ENCODE results near the gene FUBP1.
"Not testable (repeated sequence)": the region's sequence is repeated elsewhere in the genome, so short reads cannot be mapped to it uniquely, and the experiment has no call there.

Gene FUBP1

DNA sequence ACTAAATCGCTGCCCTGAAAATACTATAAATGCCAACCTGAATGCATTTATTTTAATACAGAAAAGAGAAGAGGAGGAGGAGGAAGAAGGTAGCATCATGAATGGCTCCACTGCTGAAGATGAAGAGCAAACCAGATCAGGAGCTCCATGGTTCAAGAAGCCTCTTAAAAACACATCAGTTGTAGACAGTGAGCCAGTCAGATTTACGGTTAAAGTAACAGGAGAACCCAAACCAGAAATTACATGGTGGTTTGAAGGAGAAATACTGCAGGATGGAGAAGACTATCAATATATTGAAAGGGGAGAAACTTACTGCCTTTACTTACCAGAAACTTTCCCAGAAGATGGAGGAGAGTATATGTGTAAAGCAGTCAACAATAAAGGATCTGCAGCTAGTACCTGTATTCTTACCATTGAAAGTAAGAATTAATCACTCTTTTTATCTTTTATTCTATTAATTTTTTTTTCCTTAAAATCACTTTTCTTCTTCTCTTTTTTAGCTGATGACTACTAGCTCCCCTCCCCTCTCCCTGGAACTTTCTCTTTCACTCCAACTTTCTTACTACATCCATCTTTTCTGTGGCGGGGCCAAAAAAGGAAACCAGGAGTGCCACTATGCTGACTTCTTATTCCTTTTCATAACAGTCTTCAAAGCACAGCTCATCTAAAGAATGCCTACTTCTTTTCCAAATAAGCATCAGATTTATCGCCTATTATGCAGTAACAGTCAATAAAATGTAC lies 36.3 kb downstream of the FUBP1 start:
- DNase-seq, result no peak

DNA sequence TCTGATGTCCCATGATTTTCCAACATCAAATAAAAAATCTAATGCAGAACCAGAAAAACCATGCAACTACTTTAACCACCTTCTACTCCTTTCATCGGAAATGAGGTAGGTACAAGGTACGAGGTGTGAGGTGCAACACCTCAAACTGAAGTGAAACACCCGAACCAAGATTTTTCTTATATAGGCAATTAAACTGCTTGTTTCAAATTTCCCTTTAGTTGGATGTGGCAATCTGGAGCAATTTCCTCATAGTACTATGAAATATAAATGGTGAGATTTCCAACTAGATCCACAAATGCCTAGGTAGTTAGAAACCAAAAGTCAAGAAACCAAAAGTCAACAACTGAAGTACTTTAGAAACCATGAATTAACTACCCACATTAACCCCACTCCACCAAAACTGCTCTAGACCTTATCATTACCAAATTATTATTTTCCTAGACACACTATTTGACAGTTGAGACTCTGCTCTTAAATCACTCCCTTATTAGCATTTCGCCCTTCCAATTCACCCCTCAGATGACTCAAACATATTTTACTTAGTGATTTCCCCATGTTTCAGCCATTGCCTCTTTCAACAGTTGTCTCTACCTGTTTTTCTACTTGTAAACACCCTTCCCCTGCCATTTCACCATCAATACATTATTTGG lies 37.8 kb downstream of the FUBP1 start:
- DNase-seq, result no peak

GRCh38 chr1:77938651-77939050 lies 40.2 kb downstream of the FUBP1 start:
- DNase-seq, result no peak

GRCh38 chr1:77929806-77930205 lies 49.1 kb downstream of the FUBP1 start:
- no peak for DNase-seq

GRCh38 chr1:77927414-77927813 lies 51.5 kb downstream of the FUBP1 start:
- no peak for DNase-seq

DNA sequence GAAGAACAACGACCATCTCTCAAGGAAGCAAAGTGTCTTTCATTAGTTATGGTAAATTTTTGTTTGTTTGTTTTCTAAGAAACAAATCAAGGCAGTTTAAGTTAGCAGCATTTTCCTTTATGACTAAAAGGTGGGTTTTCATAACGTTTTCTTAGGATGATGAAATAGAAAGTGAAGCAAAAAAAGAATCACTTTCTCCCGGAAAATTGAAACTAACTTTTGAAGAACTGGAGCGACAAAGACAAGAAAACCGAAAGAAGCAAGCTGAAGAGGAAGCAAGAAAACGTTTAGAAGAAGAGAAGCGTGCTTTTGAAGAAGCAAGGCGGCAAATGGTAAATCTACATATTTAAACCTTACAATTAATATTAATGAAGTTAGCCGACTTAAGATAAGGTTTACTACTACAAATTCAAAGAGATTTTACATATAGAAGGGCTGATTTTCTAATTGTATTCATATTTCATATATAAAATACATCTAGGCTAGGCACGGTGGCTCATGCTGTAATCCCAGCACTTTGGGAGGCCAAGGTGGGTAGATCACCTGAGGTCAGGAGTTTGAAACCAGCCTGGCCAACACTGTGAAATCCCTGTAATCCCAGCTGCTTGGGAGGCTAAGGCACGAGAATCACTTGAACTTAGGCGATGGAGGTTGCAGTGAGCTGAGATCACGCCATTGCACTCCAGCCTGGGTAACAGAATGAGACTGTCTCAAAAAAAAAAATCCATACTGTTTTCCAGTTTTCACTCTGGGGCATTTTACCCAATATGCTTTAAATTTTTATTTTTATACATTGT lies 52.1 kb downstream of the FUBP1 start:
- no peak for DNase-seq

GRCh38 chr1:77925956-77926355 lies 52.9 kb downstream of the FUBP1 start:
- no peak for DNase-seq

- no peak for DNase-seq
Observed at GRCh38 chr1:77925518-77925917, 53.4 kb downstream of the FUBP1 start.

- DNase-seq, result not testable (repeated sequence)
Observed at GRCh38 chr1:77918918-77919317, 60.0 kb downstream of the FUBP1 start.

GRCh38 chr1:77910116-77910515 lies 68.8 kb downstream of the FUBP1 start:
- DNase-seq, result no peak

GRCh38 chr1:77906624-77907023 lies 72.2 kb downstream of the FUBP1 start:
- no peak for DNase-seq

DNA sequence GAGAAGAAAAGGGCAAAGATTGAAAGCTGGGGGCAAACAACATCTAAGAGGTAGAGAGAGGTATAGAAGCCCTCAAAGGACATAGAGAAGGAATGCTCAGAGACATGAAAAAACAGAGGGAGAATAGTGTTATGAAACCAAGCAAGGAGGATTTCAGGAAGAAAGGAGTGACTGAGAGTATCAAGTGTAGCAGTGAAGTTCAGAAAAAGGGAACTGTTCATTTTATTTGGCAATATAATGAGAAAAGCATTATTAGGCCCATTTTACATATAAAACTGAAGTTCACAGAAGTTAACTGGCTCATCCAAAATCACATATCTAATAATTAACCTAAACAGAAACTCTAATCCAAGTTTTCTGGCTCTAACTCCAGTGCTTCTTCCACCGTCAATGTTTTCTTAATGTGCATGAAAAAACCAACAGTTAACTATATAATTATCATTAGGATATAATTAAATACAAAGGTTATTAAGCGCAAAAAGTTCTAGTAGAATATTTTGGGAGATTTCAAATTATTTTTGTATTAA lies 72.8 kb downstream of the FUBP1 start:
- no peak for DNase-seq

- DNase-seq, result no peak
Observed at GRCh38 chr1:77905603-77906002, 73.3 kb downstream of the FUBP1 start.

- DNase-seq, result peak; percentile 11
Observed at GRCh38 chr1:77900687-77901293, 78.1 kb downstream of the FUBP1 start.

DNA sequence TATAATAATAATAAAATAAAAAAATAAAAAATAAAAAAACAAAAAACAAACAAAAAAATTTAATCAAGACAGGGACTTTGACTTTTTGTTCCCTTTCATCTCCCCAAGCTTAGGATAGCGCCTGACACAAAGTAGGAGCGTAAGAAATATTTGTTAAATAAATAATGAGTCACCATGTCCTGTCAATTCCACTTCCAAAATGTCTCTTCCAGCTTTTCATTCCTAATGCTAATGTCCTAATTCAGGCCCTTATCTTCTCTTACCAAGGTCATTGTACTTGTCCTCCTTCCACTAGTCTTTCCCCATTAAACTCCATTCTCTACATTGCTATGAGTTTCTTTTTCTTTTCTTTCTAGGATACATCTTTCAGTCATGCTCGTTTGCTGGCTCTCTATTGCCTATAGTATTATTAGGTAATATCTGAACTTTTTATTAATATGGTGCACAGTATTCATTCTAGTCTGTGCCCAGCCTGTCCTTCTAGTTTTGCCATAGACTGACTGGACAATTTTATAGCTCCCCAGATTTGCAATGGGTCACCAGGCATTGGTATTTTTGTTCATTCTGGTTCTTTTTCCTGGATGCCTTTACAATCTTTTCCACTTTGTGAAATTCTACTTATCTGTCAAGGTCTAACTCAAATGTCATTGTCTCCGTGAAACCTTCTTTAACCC lies 79.1 kb downstream of the FUBP1 start:
- DNase-seq, result no peak

Data from NCI-H2171 (cell line).